ENCODE measurements around the gene GPR141. TPM values are rescaled to one million over a fixed set of nuclear protein-coding genes. Genes with fewer than 3 reads are reported as not detected.

Gene GPR141
- total RNA-seq, 1 experiment from 2014 or later = not detected

- ATAC-seq (no peak), DNase-seq (ENCODE audit: low read depth, low spot score) (no peak)
- no peaks in the 10 kb centered on the region for H3K9me2 ChIP-seq (ENCODE audit: insufficient read depth)
- CTCF ChIA-PET = no interaction called here
- no TSS peak for BruUV-seq (replicated peaks)
- H3K9me3 ChIP-seq (ENCODE audit: control insufficient read depth in 1 of 2, insufficient read depth in 1 of 2, low read depth in 1 of 2, low read length in 2 of 2) = no peaks in the 10 kb centered on the region
- peaks cover 7% of the 10 kb centered on the region for H3K27me3 ChIP-seq (ENCODE audit: insufficient read depth, low read length)
- no peaks in the 10 kb centered on the region for H3K36me3 ChIP-seq (ENCODE audit: control insufficient read depth in 1 of 2, insufficient read depth in 2 of 2, low read length in 2 of 2)
- H2AFZ ChIP-seq (ENCODE audit: low read depth, low read length, poor library complexity, severe bottlenecking) = no peak overlapping the region
- H4K20me1 ChIP-seq (ENCODE audit: insufficient read depth) = no peaks in the 10 kb centered on the region
- no peak for TF ChIP-seq POLR2A (IDR thresholded peaks at IDR 0.05; ENCODE audit: borderline replicate concordance, extremely low read depth, insufficient read depth, insufficient read length)
- no peak for TF ChIP-seq ZFX (IDR thresholded peaks at IDR 0.05)
- no peak for TF ChIP-seq ZNF274 (IDR thresholded peaks at IDR 0.05; ENCODE audit: low read depth, low read length)
- no peak for TF ChIP-seq SIN3A (IDR thresholded peaks at IDR 0.05; ENCODE audit: low read depth)
- RAD21 ChIA-PET (ENCODE audit: low non-redundant PET in 1 of 2, low total read pairs in 2 of 2, uncharacterized antibody in 2 of 2, unreplicated experiment in 2 of 2) = no interaction called here
- H3K27ac ChIP-seq (ENCODE audit: low read depth, low read length) = no peak overlapping the region
- POLR2A ChIA-PET = no interaction called here
- no peak overlapping the region for H3K9ac ChIP-seq (ENCODE audit: low read length)
- intact Hi-C loops (cut with micrococcal nuclease) = no loop called here
- H3K4me2 ChIP-seq (ENCODE audit: low read length) = no peak overlapping the region
- no peaks in the 10 kb centered on the region for H3K79me2 ChIP-seq (ENCODE audit: insufficient read depth, low read length)
- no peak overlapping the region for H3K4me3 ChIP-seq (replicated peaks in 1 of 2; ENCODE audit: low read depth in 1 of 2, low read length in 2 of 2)
- H3K4me1 ChIP-seq (ENCODE audit: control insufficient read depth in 1 of 2, insufficient read depth in 2 of 2, low read length in 2 of 2) = no peaks in the 10 kb centered on the region
These were observed 13.7 kb upstream of the GPR141 start for GRCh38 chr7:37669818-37670217.

GRCh38 chr7:37670436-37670835 lies 13.1 kb upstream of the GPR141 start:
- intact Hi-C loops (cut with micrococcal nuclease) = no loop called here
- Histone ChIP-seq H2AFZ (ENCODE audit: low read depth, low read length, poor library complexity, severe bottlenecking) (no peak overlapping the region), H3K4me1 (ENCODE audit: control insufficient read depth in 1 of 2, insufficient read depth in 2 of 2, low read length in 2 of 2) (no peaks in the 10 kb centered on the region), H4K20me1 (ENCODE audit: insufficient read depth) (no peaks in the 10 kb centered on the region), H3K9me3 (ENCODE audit: control insufficient read depth in 1 of 2, insufficient read depth in 1 of 2, low read depth in 1 of 2, low read length in 2 of 2) (no peaks in the 10 kb centered on the region), H3K9ac (ENCODE audit: low read length) (no peak overlapping the region), H3K36me3 (ENCODE audit: control insufficient read depth in 1 of 2, insufficient read depth in 2 of 2, low read length in 2 of 2) (no peaks in the 10 kb centered on the region), H3K4me2 (ENCODE audit: low read length) (no peak overlapping the region), H3K9me2 (ENCODE audit: insufficient read depth) (no peaks in the 10 kb centered on the region), H3K4me3 (replicated peaks in 1 of 2; ENCODE audit: low read depth in 1 of 2, low read length in 2 of 2) (no peak overlapping the region), H3K27ac (ENCODE audit: low read depth, low read length) (no peak overlapping the region), H3K27me3 (ENCODE audit: insufficient read depth, low read length) (peaks cover 7% of the 10 kb centered on the region), H3K79me2 (ENCODE audit: insufficient read depth, low read length) (no peaks in the 10 kb centered on the region)
- TF ChIP-seq TCF7L2 (IDR thresholded peaks at IDR 0.05; ENCODE audit: borderline replicate concordance, extremely low read depth, insufficient read depth, insufficient read length) = no peak
- TF ChIP-seq FOSL1 (IDR thresholded peaks at IDR 0.05; ENCODE audit: low read depth) = no peak
- no peak for TF ChIP-seq CTCF (IDR thresholded peaks at IDR 0.05 in 2 of 3, conservative IDR thresholded peaks at IDR 0.05 in 1 of 3; ENCODE audit: borderline replicate concordance in 1 of 3, insufficient read depth in 1 of 3, low read depth in 2 of 3, low read length in 2 of 3)
- TF ChIP-seq CBX3 (IDR thresholded peaks at IDR 0.05; ENCODE audit: low read depth) = no peak
- no peak for TF ChIP-seq ZFX (IDR thresholded peaks at IDR 0.05)
- no peak for TF ChIP-seq SP1 (IDR thresholded peaks at IDR 0.05; ENCODE audit: low read depth)
- RAD21 ChIA-PET (ENCODE audit: low non-redundant PET in 1 of 2, low total read pairs in 2 of 2, uncharacterized antibody in 2 of 2, unreplicated experiment in 2 of 2) = no interaction called here
- POLR2A ChIA-PET = no interaction called here
- BruUV-seq (replicated peaks) = no TSS peak
- ATAC-seq (no peak), DNase-seq (ENCODE audit: low read depth, low spot score) (no peak)
- CTCF ChIA-PET = no interaction called here
